DMS153 (cell line): Measurements from ENCODE around the gene TSPO.

Experiments
- DNase-seq: peaks from one replicate; lab custom pipeline; 2025; lab: John Stamatoyannopoulos, UW

TSPO gene

DNA sequence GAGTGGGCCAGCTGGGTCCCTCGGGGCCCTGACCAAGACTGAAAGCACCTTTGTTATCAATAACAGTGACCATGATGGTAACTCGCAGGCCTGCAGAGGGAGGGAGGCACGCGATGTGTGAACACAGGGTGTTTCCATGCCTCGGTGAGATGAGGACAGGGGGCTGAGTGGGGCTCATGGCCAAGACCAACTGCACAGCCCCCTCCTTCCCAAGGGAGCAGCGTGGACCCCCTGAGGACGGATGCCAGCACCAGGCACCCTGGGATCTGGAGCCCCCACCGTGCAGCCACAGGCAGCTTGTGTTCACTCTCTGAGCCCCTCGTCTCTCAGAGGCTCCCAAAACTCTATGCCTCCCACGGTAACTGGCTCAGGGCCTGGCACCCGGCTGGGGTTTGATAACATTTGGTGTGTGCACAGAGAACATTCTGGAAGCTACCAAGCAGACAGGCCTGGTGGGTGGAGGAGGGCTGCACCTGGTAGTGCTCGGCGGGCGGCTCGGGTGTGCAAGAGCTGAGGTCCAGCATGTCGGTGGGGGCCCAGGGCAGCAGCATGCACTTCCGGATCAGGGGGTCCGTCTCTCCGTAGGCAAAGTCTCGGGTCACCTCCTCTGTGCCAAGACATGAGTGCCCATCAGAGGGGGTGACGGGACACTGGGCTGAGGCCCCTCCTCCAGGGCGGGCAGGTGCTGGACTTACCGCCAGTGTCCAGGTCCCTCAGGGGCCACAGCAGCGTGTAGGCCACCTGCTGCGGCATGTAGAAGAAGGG lies 28.0 kb downstream of the TSPO start:
- DNase-seq: no peak

DNA sequence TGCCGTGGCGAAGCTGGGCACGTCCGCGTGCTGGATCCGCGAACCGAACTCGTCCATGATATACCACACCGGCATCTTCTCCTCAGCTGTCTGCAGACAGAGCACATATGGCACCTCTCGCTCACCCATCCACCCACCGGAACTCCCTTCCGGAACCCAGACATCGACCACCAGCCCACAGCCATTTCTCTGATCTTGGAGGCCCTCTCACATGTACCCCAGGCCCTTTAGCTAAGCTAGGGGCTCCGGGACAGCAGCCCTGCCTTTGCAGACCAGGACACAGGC lies 28.5 kb downstream of the TSPO start:
- no peak for DNase-seq

DNA sequence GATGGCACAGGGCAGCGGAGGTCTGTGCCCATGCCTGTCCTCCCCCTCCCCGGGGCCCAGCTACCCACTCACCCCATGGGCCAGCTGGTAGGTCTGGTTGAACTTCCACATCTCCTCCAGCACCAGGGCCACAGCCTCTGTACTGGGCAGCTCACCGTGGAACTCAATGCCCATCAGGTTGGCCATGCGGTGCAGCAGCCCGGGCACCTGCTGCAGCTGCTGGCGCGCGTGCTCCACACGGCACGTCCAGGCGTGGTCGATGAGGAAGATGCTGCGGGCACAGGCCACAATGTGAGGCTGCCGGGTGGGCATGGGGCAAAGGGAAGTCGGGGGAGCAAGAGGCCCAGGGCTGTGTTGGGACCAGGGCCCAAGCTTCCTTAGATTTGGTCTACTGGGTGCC lies 29.3 kb downstream of the TSPO start:
- no peak for DNase-seq

DNA sequence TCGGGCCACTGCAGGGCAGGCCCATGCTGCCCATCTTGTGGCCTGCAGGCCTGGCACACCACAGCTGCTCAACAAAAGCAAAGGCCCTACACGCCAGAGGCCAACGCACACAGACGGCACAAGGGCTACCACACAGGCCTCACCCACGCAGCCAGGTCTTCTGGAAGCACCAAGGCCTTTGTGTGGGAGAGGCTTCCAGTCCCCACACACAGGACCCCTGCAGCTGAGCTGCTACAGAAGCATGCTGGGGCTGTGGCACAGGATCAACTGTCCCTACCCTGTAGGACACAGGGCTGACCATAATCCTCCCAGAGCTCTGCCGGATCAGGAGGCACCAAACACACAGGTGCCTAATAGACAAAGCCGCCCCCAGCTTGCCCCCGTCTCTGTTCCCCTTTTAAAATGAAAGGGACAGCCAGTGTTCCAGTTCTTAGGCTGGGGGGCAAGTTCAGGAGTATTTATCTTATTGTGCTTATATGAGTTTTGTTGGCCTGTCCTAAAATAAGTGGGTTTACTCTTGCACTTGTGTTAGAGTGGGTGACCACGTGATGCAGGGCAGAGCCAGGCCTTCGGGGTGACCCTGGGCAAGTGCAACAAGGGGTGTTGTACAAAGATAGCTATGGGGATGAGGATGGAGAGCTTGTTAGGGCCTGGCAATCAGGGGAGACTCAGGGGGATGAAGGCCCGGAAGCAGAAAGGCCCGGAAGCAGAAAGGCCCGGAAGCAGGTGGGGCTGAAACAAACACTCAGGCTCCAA lies 30.1 kb downstream of the TSPO start:
- no peak for DNase-seq

DNA sequence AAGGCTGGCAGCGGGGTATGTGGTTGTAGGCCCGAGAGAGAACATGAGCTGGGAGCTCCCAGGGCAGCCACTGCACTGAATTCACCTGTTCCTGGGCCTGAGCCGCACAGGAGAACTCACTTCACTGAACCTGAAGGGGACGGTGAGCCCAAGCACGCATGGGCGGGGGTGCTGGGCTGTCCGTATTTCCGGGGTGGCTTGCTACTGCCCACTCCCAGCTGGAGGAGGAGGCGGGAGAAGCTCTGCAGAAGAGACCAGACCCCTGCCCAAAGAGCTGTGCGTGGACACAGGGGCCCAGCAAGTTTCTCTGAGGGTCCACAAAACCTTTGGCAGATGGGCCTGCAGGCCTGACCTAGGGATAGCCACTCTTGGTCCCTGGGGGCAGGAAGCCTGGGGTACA lies 30.8 kb downstream of the TSPO start:
- DNase-seq: no peak

DNA sequence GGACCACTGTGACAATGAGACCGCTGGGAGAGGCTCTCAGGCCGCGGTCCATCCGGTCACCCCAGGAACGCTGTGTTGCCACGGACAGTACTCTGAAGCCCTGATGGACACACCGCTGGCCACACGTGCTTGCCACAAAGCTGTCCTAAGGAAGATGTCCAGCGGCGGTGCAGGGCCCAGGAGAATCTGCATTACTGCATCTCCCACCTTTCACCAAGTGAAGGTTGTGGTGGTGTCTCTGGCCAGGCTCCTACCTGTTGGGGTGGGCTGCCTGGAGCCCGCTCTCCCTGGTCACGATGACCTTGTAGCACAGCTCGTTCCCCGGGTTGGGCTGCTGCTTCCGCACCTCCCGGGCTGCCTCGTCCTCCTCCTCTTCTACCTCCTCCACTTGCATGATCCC lies 31.4 kb downstream of the TSPO start:
- DNase-seq: no peak

DNA sequence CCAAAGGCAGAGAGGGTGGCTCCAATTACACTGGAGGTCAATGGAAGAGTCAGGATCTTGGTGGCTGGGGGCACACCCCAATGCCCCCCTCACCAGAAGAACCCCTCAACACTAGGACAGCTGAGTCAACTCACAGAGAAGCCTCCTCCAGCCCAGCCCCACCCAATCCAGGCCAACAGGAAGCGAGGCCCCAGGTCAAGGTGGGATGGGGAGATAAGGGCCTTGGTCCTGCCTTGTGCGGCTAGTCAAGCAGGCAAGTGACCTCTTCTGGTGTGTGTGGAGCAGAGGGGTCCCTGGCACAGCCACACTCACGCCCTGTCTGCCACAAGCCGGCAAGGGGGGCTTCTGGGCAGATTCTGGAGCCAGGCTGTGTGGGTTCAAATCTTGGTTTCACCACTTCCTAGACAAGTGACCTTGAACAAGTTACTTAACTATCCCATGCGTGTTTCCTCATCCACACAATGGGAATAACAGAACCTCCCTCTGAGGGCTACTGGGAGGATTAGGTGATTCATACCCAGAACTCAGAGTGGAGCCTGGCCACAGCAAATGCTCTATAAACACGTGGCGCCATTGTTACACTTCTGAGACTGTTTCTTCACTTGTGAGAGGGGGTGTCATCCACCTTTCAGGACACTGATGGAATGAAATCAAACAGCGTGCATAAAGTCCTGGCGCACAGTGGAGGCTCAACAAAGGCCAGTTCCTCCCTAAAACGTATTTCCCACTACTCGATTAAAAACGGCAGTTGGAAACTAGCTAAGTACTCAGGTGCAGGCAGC lies 32.3 kb downstream of the TSPO start:
- DNase-seq: no peak

DNA sequence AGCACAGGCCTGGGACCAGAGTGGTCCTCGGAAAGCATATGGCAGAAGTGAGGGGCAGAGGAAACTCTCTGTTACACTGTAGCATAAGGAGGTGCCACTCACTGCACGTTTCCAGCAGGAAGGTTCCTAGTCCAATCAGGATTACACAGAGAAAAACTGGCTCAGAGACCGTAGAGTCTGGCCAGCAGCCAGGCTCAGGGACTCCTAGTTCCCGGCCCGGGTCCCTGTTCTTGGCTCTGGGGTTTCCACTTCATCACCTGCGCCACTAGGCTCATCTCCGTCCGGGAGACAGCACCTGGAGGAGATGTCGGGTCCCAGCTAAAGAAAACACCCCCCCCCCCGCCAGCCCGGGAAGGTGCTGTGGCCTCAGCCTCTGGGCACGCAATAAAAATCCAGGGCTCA lies 34.5 kb downstream of the TSPO start:
- DNase-seq: no peak

DNA sequence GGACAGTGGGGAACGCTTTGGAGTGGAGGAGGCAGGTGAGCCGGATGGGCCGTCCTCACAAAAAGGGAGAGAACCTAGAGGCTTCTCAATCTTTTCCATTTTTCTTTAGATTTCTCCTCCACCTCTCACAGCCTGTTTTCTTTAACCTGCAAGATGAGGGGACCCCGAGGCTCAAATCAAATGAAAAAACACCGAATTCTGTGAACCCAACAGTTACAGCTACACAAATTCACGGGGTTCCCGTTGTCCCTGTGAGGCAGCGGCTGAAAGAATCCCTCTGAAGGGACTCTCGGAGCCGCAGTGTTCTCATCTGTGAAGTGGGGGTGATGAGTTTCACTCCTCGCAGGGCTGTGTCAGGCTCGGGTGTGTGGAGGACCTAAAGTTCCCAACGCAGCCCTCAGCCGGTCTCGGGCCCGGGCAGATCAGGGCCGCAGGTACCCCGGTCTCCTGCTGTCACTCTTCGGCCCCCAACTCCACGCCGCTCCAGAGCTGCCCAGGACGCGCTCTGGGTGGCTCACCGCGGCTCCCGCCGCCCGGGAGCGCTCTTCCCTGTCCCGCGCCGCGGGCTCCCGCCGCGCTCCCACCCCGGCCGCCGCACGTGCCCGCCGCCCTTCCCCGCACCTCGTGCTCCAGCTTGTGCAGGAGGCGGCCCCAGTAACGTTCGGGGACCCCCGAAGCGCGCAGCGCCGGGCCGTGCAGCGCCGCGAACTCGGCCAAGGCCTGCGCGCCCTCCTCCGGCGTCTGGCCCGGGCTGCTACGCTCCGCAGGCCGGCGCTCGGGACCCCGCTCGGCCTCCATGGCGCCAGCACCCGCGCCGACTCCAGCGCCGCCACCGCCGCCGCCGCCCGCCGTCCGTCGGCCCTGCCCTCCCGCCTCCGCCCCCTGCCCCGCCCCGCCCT lies 35.2 kb downstream of the TSPO start, which contains the start of gene TTLL12:
TSS of gene TTLL12 (minus strand) at position 863 of the 899 bp plus-strand sequence. CDS start at position 798, 65 bp downstream.
- no peak for DNase-seq

DNA sequence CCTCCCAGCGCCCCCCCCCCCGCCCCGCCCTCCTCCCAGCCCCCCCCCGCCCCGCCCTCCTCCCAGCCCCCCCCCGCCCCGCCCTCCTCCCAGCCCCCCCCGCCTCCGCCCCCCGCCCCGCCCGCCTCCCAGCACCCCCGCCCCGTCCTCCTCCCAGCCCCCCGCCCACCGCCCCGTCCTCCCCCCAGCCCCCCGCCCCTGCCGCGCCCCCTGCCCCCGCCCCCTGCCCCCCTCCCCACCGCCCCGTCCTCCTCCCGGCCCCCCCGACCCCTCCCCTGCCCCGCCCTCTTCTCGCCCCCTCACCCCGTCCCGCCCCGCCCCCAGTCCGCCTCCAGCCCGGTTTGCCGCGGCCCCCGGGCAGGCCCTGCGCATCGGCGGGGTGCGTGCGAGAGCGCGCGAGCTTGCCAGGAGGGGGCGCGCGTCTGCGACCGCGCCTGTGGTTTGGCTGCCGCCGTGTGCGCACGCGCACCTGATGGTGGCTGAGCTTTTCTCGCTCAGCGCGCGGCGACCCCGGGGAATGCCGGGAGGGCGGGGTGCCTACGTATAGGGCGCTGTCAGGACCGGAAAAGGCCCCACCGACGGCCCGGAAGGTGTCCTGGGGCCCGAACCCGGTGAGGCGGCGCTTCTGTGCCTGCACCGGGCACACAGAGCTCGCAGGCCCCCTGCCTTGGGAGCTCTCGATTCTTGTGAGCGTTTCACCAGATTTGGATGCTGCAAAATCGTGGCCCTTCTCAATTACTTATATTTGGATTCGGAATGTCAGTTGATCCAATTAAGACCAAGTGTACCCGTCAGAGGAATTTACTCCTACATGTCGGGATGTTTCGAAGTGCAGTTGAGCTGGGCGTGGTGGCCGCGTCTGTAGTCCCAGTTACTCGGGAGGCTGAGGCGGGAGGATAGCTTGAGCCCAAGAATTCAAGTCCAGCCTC lies 36.1 kb downstream of the TSPO start:
- DNase-seq: peak; percentile 93

DNA sequence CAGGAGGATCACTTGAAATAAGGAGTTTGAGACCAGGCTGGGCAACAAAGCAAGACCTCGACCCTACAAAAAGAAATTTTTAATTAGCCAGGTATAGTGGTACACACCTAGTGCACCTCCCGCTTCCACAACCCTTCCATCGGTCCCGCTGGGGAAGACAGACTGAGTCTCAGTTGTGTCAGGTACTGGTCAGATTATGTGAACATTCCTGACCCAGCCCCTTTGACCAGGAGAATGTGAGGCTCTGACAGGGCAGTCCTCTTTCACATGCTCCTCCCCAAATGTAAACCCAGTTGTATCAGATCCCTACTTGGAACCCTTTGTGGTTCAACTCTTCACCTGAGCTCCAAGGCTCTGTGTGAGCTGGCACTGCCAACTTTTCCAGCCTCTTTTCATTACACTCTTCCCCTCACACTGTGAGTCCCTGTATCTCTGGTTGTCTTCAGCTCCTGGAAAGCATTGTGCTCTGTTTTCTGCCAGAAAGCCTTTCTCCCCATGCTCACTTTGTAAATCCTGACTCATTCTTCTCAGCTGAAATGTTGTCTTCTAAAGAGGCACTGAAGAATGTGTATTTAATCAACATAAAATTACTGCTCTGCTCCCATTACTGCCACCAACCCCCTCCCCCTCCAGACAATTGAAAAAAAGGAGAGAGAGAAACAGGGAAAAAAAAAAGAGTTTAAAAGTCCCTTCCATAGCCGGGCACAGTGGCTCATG lies 37.6 kb downstream of the TSPO start:
- DNase-seq: no peak

DNA sequence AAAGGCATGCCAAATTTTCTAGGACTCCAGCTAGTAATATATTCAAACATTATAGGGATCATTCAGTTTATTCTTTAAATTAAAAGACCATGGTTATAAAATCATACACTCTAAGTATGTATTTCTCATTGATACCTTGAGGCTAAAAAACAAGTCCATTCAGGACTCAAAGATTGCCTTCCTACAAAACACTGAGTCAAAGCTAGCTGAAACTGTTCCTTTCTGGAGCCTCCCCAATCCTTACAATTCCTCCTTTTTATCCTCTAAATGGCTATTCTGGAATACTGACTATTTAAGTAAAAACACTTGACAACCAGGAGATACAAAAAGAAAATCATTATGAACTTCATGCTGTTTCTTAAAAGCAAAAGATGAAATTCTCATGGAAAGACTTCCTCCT lies 40.5 kb downstream of the TSPO start:
- no peak for DNase-seq

DNA sequence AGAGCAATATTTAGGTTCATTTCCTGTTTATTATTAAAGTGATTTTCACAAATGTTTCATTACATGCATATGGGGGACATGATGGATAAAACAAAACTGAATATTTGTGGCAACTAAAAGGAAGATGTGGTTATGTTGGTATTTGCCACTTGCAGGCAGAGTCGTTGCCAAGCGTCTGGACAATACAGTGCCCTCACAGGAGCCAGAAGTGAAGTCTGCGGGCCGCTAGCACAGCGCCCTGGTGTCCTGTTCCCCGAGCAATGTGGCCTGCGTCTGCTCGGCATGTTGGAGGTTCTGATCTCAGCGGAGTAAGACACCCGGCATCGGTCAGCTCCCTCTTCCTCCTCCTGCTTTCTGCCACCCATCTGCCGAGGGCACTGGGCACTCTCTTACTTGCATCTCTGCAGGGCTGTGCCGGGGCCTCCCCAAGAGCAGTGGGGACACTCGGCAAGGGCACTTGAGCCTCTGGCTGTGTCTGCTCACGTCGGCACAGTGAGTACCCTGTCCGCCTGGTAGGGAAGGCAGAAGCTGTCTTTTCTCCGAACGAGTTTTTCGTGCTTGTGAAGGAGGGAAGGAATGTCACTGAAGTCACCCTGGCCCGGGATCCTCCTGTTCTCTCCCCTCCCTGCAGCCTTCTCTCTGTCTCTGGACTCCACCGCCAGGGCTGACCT lies 46.0 kb downstream of the TSPO start:
- no peak for DNase-seq

DNA sequence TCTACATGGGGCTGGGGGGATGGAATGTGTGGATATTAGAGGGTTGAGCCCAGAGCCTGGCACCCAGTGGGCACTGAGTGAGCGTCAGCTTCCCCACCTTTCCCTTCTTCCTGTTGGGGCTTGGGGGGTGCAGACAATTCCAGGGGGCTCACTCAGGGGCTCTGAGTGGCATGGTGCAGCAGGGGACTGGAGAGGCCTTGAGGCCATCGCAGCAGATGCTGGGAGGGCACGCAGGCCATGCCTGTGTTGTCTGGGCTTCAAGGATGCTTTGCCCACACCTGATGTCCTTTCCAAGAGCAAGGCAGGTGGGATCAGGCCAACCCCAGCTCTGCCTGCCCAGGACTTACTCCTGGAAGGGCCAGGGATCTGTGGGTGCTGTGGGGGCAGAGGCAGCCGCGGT lies 46.8 kb downstream of the TSPO start:
- DNase-seq: no peak

DNA sequence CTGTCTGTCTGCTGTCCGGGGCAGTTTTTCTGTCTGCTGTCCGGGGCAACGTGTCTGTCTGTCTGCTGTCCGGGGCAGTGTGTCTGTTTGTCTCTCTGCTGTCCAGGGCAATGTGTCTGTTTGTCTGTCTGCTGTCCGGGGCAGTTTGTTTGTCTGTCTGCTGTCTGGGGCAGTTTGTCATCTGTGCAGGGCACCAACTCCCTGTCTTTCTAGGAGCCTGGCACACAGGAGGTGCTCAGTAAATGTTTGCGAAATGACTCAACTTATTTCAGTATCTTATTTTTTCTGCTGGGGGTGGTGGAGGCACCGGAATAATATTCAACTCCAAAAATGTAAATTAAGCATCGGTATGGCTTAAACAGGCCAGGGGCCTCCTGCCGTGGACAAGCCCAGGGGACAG lies 47.6 kb downstream of the TSPO start:
- DNase-seq: no peak

DNA sequence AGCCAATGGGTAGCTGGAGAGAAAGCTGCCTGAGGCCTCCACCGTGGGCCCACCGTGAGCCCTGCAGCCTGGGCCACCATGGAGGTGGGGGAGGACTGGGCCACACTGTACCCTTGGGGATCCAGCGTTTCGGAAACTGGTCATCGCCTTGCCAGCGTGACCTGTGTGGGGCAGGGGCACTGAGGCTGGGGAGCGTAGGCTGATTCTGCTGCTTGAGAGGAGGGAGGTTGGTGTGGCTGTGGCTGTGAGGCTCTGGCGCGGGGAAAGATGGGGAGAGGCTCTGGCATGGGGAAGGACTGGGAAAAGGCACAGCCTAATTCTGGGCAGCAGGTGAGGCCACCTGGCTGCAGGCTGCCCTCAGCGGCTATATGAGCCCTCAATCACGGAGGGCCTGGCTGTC lies 48.2 kb downstream of the TSPO start:
- no peak for DNase-seq

DNA sequence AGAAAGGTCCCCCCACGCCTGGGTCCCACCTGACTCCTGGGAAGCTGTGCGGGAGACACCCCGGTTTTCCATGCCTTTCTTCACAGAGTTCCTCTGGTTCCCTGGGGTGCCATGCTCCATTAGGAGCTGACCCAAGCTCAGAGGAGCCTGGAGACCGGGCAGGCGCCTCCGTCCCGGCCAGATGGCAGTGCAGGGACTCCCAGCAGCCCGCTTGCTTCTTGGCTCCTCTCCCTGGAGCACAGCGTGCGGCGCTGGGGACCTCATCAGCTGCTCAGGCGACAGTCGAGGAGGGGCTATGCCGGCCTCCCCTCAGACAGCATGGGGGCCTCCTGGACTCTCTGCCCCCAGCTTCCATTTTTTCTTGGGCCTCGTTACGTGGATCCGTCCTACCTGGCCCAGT lies 48.7 kb downstream of the TSPO start:
- no peak for DNase-seq

DNA sequence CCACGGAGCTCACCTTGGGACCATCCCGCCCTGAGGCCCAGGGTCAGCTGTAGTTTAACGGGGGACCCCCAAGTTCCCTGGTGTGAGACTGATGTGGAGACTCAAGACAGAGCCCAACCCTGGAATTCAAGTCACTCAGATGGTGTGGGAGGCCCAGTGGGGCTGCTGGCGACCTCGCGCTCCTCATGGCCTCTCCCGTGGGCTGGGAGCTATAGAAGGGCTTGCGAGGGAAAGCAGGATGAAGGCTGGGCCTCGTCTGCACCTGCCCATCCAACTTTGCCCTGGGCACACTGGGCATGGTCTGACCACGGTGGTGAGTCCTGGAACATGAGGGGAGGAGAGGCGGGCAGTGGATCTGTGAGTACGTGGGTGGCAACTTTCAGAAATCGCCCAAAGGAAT lies 49.2 kb downstream of the TSPO start:
- DNase-seq: no peak

DNA sequence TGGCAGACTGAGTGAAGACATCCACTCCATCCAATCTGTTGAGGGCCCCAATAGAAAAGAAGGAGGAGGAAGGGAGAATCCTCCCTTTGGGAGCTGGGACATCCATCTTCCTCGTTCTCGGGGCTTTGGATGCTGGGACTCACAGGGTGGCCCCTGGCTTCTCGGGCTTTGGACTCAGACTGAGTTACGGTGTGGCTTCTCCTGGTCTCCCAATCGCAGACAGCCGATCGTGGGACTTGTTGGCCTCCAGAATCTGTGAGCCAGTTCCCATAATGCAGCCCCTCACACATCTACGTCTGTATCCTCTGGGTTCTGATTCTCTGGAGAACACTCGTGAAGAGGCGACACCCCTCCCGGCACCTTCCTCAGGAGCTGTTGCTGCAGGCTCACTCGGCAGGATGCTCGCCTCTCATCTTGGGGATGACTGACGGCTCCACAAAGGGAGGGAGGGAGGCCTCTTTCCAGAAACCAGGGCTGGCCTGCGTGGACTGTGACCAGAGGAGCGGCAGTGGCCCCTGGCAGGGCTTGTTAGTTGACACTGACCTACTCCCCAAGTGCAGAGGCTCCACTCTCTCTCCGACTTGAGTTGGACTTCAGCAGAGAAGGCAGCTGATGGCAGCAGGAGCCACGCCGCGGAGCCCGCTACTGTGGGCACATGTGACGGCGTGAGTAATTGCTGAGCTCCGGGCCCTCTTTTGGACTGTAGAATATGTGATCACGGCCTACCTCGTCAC lies 50.3 kb downstream of the TSPO start:
- no peak for DNase-seq
